ENCODE measurements around the gene EEFSEC. TPM values are rescaled to one million over a fixed set of nuclear protein-coding genes. Genes with fewer than 3 reads are reported as not detected.

EEFSEC gene
- polyA plus RNA-seq, 1 donor (not counting 4 experiments of a cell fraction or from before 2014, with no cell fraction given): 8.7 TPM

DNA sequence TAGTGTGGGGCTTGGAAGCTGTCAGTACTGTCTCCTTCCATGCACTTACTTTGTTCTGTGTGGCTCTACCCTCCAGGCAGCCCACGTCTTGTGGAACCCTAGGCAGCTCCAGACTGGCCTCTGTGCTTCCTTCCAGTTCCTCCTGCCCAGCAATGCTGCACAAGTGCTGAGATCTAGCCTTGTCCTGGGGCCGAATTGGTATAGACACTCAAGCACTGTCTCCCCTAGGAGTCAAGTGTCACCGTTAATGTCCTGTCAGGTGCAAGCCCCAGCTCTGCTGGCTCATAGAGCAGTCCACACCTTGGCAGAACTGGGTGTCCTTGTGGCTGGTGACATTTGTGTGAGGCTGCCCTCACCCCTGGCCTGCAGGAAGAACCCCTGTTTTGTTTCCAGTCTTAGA is 130.1 kb downstream of the EEFSEC start:
- Histone ChIP-seq H3K9me3 (ENCODE audit: control insufficient read depth, low read depth, low read length) (no peaks in the 10 kb centered on the region), H3K4me3 (ENCODE audit: control insufficient read depth in 2 of 3, extremely low read depth in 1 of 3, insufficient read depth in 2 of 3, low read depth in 1 of 3, low read length in 3 of 3) (no peak overlapping the region), H3K36me3 (ENCODE audit: control insufficient read depth in 2 of 2, extremely low read depth in 1 of 2, insufficient read depth in 2 of 2, low read length in 2 of 2) (peaks cover 0 to 1% of the 10 kb centered on the region in 2 experiments), H2AFZ (ENCODE audit: control insufficient read depth, low read length) (no peak overlapping the region), H3K9me1 (ENCODE audit: control insufficient read depth, extremely low read depth, insufficient read depth, low read length) (no peaks in the 10 kb centered on the region), H3K9ac (ENCODE audit: control insufficient read depth, extremely low read depth, insufficient read depth, low read length) (no peak overlapping the region), H3K4me2 (ENCODE audit: control insufficient read depth, extremely low read depth, insufficient read depth, low read depth, low read length) (no peak overlapping the region), H3K4me1 (ENCODE audit: control insufficient read depth, extremely low read depth, insufficient read depth, low read length) (no peaks in the 10 kb centered on the region), H3K79me2 (ENCODE audit: control insufficient read depth, insufficient read depth, low read length) (no peaks in the 10 kb centered on the region), H4K20me1 (ENCODE audit: control insufficient read depth, extremely low read depth, insufficient read depth, low read length) (no peaks in the 10 kb centered on the region), H3K27me3 (ENCODE audit: control insufficient read depth, extremely low read depth, insufficient read depth, low read length) (no peaks in the 10 kb centered on the region), H3K27ac (ENCODE audit: control insufficient read depth, insufficient read depth, low read length) (no peak overlapping the region)
- TF ChIP-seq EZH2 (IDR thresholded peaks at IDR 0.05; ENCODE audit: low read length): no peak
- TF ChIP-seq, protein P1, sequence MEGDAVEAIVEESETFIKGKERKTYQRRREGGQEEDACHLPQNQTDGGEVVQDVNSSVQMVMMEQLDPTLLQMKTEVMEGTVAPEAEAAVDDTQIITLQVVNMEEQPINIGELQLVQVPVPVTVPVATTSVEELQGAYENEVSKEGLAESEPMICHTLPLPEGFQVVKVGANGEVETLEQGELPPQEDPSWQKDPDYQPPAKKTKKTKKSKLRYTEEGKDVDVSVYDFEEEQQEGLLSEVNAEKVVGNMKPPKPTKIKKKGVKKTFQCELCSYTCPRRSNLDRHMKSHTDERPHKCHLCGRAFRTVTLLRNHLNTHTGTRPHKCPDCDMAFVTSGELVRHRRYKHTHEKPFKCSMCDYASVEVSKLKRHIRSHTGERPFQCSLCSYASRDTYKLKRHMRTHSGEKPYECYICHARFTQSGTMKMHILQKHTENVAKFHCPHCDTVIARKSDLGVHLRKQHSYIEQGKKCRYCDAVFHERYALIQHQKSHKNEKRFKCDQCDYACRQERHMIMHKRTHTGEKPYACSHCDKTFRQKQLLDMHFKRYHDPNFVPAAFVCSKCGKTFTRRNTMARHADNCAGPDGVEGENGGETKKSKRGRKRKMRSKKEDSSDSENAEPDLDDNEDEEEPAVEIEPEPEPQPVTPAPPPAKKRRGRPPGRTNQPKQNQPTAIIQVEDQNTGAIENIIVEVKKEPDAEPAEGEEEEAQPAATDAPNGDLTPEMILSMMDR (optimal IDR thresholded peaks at IDR 0.05 in 1 of 3, IDR thresholded peaks at IDR 0.05 in 1 of 3, conservative IDR thresholded peaks at IDR 0.05 in 1 of 3; ENCODE audit: extremely low read depth in 1 of 3, insufficient read depth in 2 of 3, low read length in 3 of 3): no peak
- DNase-seq (ENCODE audit: low read depth, low spot score) (no peak), FAIRE-seq (no peak)
- dilution Hi-C loops (cut with MboI; ENCODE audit: extremely low pct_ligation_motif_present, low sequenced_read_pairs): no loop called here

DNA sequence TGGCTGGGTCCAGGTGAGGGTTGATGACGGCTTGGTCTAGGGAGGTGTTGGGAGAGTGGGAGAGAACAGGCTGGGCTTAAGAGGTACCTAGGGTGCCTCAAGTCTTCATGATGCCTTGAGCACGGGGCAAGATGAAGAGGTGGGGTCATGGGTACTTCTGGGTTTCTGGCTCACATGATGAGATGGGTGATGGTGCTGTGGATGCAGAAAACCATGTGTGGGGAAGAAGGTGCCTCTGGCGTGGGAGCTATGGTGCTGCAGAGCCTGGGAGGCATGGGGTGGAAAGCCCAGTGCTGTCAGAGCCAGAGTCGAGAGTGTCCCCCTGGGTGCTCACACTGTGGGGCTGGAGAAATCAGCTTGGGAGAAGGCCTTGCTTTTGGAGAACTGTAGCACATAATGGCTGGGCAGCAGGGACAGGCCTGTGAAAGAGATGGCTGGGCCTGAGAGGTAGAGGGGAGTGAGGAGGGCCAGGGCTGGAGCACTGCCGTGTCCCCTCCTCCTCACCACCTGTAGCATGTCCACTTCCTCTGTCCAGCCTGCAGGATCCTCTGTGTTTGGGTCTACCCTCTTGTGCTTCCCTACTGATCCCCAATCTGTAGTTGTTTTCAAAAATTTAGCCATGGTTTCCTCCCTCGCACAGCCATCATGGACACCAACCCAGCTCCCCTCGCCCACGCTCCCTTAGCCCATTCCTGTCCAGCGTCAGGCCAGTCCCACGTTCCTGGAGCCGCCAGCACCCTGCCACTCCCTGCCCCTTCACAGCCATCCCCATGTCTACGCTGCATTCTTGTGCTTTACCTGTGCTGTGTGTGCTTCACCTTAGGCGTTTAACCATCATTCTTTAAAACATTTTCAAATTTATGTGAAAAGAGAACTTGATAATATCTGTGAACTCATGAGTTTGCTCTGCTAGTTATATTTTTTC is 132.0 kb downstream of the EEFSEC start:
- Histone ChIP-seq H3K9ac (ENCODE audit: control insufficient read depth, extremely low read depth, insufficient read depth, low read length) (no peak overlapping the region), H4K20me1 (ENCODE audit: control insufficient read depth, extremely low read depth, insufficient read depth, low read length) (no peaks in the 10 kb centered on the region), H3K36me3 (ENCODE audit: control insufficient read depth in 2 of 2, extremely low read depth in 1 of 2, insufficient read depth in 2 of 2, low read length in 2 of 2) (peaks cover 0 to 1% of the 10 kb centered on the region in 2 experiments), H3K4me2 (ENCODE audit: control insufficient read depth, extremely low read depth, insufficient read depth, low read depth, low read length) (no peak overlapping the region), H2AFZ (ENCODE audit: control insufficient read depth, low read length) (no peak overlapping the region), H3K4me3 (ENCODE audit: control insufficient read depth in 2 of 3, extremely low read depth in 1 of 3, insufficient read depth in 2 of 3, low read depth in 1 of 3, low read length in 3 of 3) (no peak overlapping the region), H3K9me1 (ENCODE audit: control insufficient read depth, extremely low read depth, insufficient read depth, low read length) (no peaks in the 10 kb centered on the region), H3K4me1 (ENCODE audit: control insufficient read depth, extremely low read depth, insufficient read depth, low read length) (no peaks in the 10 kb centered on the region), H3K27ac (ENCODE audit: control insufficient read depth, insufficient read depth, low read length) (no peak overlapping the region), H3K27me3 (ENCODE audit: control insufficient read depth, extremely low read depth, insufficient read depth, low read length) (no peaks in the 10 kb centered on the region), H3K79me2 (ENCODE audit: control insufficient read depth, insufficient read depth, low read length) (no peaks in the 10 kb centered on the region), H3K9me3 (ENCODE audit: control insufficient read depth, low read depth, low read length) (no peaks in the 10 kb centered on the region)
- DNase-seq (ENCODE audit: low read depth, low spot score) (no peak), FAIRE-seq (no peak)
- dilution Hi-C loops (cut with MboI; ENCODE audit: extremely low pct_ligation_motif_present, low sequenced_read_pairs): no loop called here
- TF ChIP-seq, protein P1 (optimal IDR thresholded peaks at IDR 0.05 in 1 of 3, IDR thresholded peaks at IDR 0.05 in 1 of 3, conservative IDR thresholded peaks at IDR 0.05 in 1 of 3; ENCODE audit: extremely low read depth in 1 of 3, insufficient read depth in 2 of 3, low read length in 3 of 3): no peak
- TF ChIP-seq EZH2 (IDR thresholded peaks at IDR 0.05; ENCODE audit: low read length): no peak
